ENCODE data around the gene HK2. TPM values are rescaled to one million over a fixed set of nuclear protein-coding genes. Genes with fewer than 3 reads are reported as not detected.

The HK2 gene
- polyA plus RNA-seq, 4 donors, result 8.3 to 12.8 (median 10.0) TPM

GRCh38 chr2:74856599-74856998 is 22.7 kb downstream of the HK2 start:
- DNase-seq (ENCODE audit: low read depth in 4 of 4, low spot score in 2 of 4), result no peak

GRCh38 chr2:74857215-74857614 is 23.3 kb downstream of the HK2 start:
- no peak for DNase-seq (ENCODE audit: low read depth in 4 of 4, low spot score in 2 of 4)

- DNase-seq (ENCODE audit: low read depth in 4 of 4, low spot score in 2 of 4), result no peak
These were observed 23.8 kb downstream of the HK2 start for GRCh38 chr2:74857725-74858124.

- no peak for DNase-seq (ENCODE audit: low read depth in 4 of 4, low spot score in 2 of 4)
These were observed 24.4 kb downstream of the HK2 start for GRCh38 chr2:74858281-74858680.

- no peak for DNase-seq (ENCODE audit: low read depth in 4 of 4, low spot score in 2 of 4)
These were observed 26.2 kb downstream of the HK2 start for GRCh38 chr2:74860079-74860478.

- no peak for DNase-seq (ENCODE audit: low read depth in 4 of 4, low spot score in 2 of 4)
These were observed 26.6 kb downstream of the HK2 start for GRCh38 chr2:74860521-74860920.

- DNase-seq (ENCODE audit: low read depth in 4 of 4, low spot score in 2 of 4), result no peak
These were observed 27.6 kb downstream of the HK2 start for GRCh38 chr2:74861531-74861930.

- no peak for DNase-seq (ENCODE audit: low read depth in 4 of 4, low spot score in 2 of 4)
These were observed 28.4 kb downstream of the HK2 start for GRCh38 chr2:74862020-74862964.

GRCh38 chr2:74863802-74864248 is 29.9 kb downstream of the HK2 start:
- DNase-seq (ENCODE audit: low read depth in 4 of 4, low spot score in 2 of 4), result no peak

- DNase-seq (ENCODE audit: low read depth in 4 of 4, low spot score in 2 of 4), result no peak
These were observed 31.1 kb downstream of the HK2 start for GRCh38 chr2:74864728-74865722.

GRCh38 chr2:74865770-74866674 is 32.1 kb downstream of the HK2 start:
- DNase-seq (ENCODE audit: low read depth in 4 of 4, low spot score in 2 of 4), result no peak

GRCh38 chr2:74867841-74868658 is 34.1 kb downstream of the HK2 start:
- no peak for DNase-seq (ENCODE audit: low read depth in 4 of 4, low spot score in 2 of 4)

- no peak for DNase-seq (ENCODE audit: low read depth in 4 of 4, low spot score in 2 of 4)
These were observed 35.6 kb downstream of the HK2 start for GRCh38 chr2:74869517-74869916.

- DNase-seq (ENCODE audit: low read depth in 4 of 4, low spot score in 2 of 4), result no peak
These were observed 37.0 kb downstream of the HK2 start for GRCh38 chr2:74870951-74871350.

GRCh38 chr2:74871414-74871813 is 37.5 kb downstream of the HK2 start:
- DNase-seq (ENCODE audit: low read depth in 4 of 4, low spot score in 2 of 4), result no peak

- no peak for DNase-seq (ENCODE audit: low read depth in 4 of 4, low spot score in 2 of 4)
These were observed 38.5 kb downstream of the HK2 start for GRCh38 chr2:74872389-74872836.

- no peak for DNase-seq (ENCODE audit: low read depth in 4 of 4, low spot score in 2 of 4)
These were observed 39.2 kb downstream of the HK2 start for GRCh38 chr2:74873012-74873665.
